ENCODE data around the gene CLDN5.
"Not testable (repeated sequence)": the region's sequence is repeated elsewhere in the genome, so short reads cannot be mapped to it uniquely, and the experiment has no call there.

The CLDN5 gene

GRCh38 chr22:19547620-19548019 is 23.4 kb upstream of the CLDN5 start:
- DNase-seq, result no peak

- DNase-seq, result no peak
These were observed 22.5 kb upstream of the CLDN5 start for GRCh38 chr22:19546680-19547079.

- no peak for DNase-seq
These were observed 21.7 kb upstream of the CLDN5 start for GRCh38 chr22:19545935-19546207.

GRCh38 chr22:19543970-19544708 is 19.9 kb upstream of the CLDN5 start:
- DNase-seq, result no peak

- no peak for DNase-seq
These were observed 16.2 kb upstream of the CLDN5 start for GRCh38 chr22:19540394-19540793.

- no peak for DNase-seq
These were observed 13.8 kb upstream of the CLDN5 start for GRCh38 chr22:19537941-19538488.

GRCh38 chr22:19536564-19536963 is 12.4 kb upstream of the CLDN5 start:
- DNase-seq, result no peak

- no peak for DNase-seq
These were observed 10.8 kb upstream of the CLDN5 start for GRCh38 chr22:19535001-19535400.

GRCh38 chr22:19533857-19534256 is 9.6 kb upstream of the CLDN5 start:
- DNase-seq, result no peak

GRCh38 chr22:19533049-19533626 is 8.9 kb upstream of the CLDN5 start:
- DNase-seq, result no peak

GRCh38 chr22:19531327-19531726 is 7.1 kb upstream of the CLDN5 start:
- DNase-seq, result not testable (repeated sequence)

GRCh38 chr22:19530751-19531150 is 6.5 kb upstream of the CLDN5 start:
- DNase-seq, result no peak

GRCh38 chr22:19529811-19530210 is 5.6 kb upstream of the CLDN5 start:
- DNase-seq, result no peak

GRCh38 chr22:19527861-19528417 is 3.7 kb upstream of the CLDN5 start:
- no peak for DNase-seq

GRCh38 chr22:19527321-19527721 is 3.1 kb upstream of the CLDN5 start:
- no peak for DNase-seq

- no peak for DNase-seq
These were observed 2.5 kb upstream of the CLDN5 start for GRCh38 chr22:19526702-19527111.

GRCh38 chr22:19526076-19526701 is 2.0 kb upstream of the CLDN5 start:
- no peak for DNase-seq

- no peak for DNase-seq
These were observed 1.5 kb upstream of the CLDN5 start for GRCh38 chr22:19525666-19526065.

- no peak for DNase-seq
These were observed 978 bp upstream of the CLDN5 start for GRCh38 chr22:19525116-19525660.

- no peak for DNase-seq
These were observed 705 bp downstream of the CLDN5 start for GRCh38 chr22:19523240-19524169.

- DNase-seq, result no peak
These were observed 1.4 kb downstream of the CLDN5 start for GRCh38 chr22:19522881-19523239.

GRCh38 chr22:19522190-19522880 is 1.9 kb downstream of the CLDN5 start:
- DNase-seq, result peak; percentile 69
